K562 (cell line): ENCODE results near the gene ZBTB47.

Source experiments
- CEBPB ChIP-seq: fragments of 450-650 bp; IDR thresholded peaks from 2 replicates; pipeline ENCODE4 v1.6.1; 2016; ENCODE audit warnings: missing genetic modification characterization, missing compliant biosample characterization
- GATAD2A ChIP-seq: fragments of 450-650 bp; IDR thresholded peaks from 2 replicates; pipeline ENCODE4 v1.6.1; 2017
- L3MBTL2 ChIP-seq: fragments of 450-650 bp; IDR thresholded peaks from 2 replicates; pipeline ENCODE4 v1.6.1; 2016; ENCODE audit warnings: mild to moderate bottlenecking, moderate library complexity
- NFXL1 ChIP-seq: fragments of 450-650 bp; formaldehyde crosslinking; IDR thresholded peaks from 2 replicates; pipeline ENCODE4 v1.4.0; 2021; ENCODE audit warnings: mild to moderate bottlenecking
- PRPF4 ChIP-seq: fragments of 200-400 bp; formaldehyde crosslinking; IDR thresholded peaks from one replicate; pipeline ENCODE4 v1.6.1; 2017; ENCODE audit warnings: low read length, low read depth, mild to moderate bottlenecking; ENCODE audit not compliant: insufficient read depth, poor library complexity, severe bottlenecking
- SRSF9 ChIP-seq: fragments of 200-400 bp; formaldehyde crosslinking; IDR thresholded peaks from 2 replicates; pipeline ENCODE4 v1.6.1; 2017; ENCODE audit warnings: low read depth, low read length, borderline replicate concordance
- ZNF232 ChIP-seq: sonication (generic); formaldehyde crosslinking; IDR thresholded peaks from 2 replicates; pipeline ENCODE4 v1.8.0; 2022; ENCODE audit warnings: mild to moderate bottlenecking, missing genetic modification reagents
- TF ChIP-seq, protein P1 (sequence below), 3 experiments: IDR thresholded peaks in 2 of 3; conservative IDR thresholded peaks in 1 of 3; 2 replicates each; pipeline ENCODE4 v1.5.1; 2011 to 2012; ENCODE audit warnings: low read length in 3 of 3, mild to moderate bottlenecking in 3 of 3, control low read depth in 2 of 3, improper control_type of control experiment in 1 of 3, inconsistent platforms in 1 of 3, low read depth in 1 of 3, mixed read lengths in 1 of 3, moderate library complexity in 1 of 3; ENCODE audit not compliant: insufficient read depth in 2 of 3
- TF ChIP-seq, protein P2 (sequence below): sonication (generic); formaldehyde crosslinking; IDR thresholded peaks from 2 replicates; pipeline ENCODE4 v1.8.1; 2023; ENCODE audit warnings: mild to moderate bottlenecking, missing genetic modification reagents

DNA sequence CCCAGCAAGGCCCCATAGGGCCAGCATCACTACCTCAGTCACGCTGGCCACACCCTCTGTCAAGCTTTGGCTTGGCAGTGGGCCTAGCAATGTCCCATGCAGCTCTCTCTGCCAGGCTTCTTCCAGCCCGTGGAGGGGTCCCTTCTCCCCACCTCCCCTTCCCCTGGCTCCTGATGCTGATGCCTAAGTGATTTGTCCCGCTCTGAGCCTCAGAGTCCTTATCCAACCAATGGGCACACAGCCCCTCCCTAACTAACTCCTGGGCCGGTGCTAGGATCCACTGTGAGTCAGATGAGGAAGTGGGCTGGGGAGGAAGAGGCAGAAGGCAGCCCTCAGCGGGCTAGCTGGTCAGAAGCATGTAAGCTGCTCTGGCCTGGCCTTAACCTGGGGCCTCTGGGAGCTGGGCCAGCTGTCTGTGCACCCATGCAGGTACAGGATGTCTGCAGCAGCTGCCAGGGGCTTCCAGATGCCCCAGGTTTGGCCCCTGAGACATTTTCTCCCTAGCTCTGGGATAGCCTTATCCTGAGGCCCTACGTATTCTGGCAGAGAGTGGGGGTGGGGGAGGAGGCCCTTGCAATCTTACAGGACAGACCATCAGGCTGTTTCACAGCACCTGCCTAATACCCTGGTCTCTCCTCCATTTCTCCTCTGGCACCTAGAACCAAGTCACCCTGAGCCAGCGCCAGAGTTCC lies 740 bp upstream of the ZBTB47 start:
- TF ChIP-seq NFXL1 (CRISPR knock-in tag) (no peak), L3MBTL2 (no peak), SRSF9 (no peak), GATAD2A (no peak), PRPF4 (no peak), CEBPB (tag) (no peak), ZNF232 (CRISPR knock-in tag) (no peak)
- TF ChIP-seq, protein P1, sequence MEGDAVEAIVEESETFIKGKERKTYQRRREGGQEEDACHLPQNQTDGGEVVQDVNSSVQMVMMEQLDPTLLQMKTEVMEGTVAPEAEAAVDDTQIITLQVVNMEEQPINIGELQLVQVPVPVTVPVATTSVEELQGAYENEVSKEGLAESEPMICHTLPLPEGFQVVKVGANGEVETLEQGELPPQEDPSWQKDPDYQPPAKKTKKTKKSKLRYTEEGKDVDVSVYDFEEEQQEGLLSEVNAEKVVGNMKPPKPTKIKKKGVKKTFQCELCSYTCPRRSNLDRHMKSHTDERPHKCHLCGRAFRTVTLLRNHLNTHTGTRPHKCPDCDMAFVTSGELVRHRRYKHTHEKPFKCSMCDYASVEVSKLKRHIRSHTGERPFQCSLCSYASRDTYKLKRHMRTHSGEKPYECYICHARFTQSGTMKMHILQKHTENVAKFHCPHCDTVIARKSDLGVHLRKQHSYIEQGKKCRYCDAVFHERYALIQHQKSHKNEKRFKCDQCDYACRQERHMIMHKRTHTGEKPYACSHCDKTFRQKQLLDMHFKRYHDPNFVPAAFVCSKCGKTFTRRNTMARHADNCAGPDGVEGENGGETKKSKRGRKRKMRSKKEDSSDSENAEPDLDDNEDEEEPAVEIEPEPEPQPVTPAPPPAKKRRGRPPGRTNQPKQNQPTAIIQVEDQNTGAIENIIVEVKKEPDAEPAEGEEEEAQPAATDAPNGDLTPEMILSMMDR (IDR thresholded peaks at IDR 0.05 in 2 of 3, conservative IDR thresholded peaks at IDR 0.05 in 1 of 3; ENCODE audit: insufficient read depth in 2 of 3, low read depth in 1 of 3, low read length in 3 of 3) = no peak
- TF ChIP-seq, protein P2, sequence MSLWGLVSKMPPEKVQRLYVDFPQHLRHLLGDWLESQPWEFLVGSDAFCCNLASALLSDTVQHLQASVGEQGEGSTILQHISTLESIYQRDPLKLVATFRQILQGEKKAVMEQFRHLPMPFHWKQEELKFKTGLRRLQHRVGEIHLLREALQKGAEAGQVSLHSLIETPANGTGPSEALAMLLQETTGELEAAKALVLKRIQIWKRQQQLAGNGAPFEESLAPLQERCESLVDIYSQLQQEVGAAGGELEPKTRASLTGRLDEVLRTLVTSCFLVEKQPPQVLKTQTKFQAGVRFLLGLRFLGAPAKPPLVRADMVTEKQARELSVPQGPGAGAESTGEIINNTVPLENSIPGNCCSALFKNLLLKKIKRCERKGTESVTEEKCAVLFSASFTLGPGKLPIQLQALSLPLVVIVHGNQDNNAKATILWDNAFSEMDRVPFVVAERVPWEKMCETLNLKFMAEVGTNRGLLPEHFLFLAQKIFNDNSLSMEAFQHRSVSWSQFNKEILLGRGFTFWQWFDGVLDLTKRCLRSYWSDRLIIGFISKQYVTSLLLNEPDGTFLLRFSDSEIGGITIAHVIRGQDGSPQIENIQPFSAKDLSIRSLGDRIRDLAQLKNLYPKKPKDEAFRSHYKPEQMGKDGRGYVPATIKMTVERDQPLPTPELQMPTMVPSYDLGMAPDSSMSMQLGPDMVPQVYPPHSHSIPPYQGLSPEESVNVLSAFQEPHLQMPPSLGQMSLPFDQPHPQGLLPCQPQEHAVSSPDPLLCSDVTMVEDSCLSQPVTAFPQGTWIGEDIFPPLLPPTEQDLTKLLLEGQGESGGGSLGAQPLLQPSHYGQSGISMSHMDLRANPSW (CRISPR knock-in tag) = no peak
